Coronary artery (tissue), 2 donors: ENCODE data around the gene RPGR.

Source experiments
- DNase-seq: peaks from one replicate; pipeline ENCODE4 v3.0.0-alpha.2; 2017; ENCODE audit warnings: low spot score
- H3K27ac ChIP-seq, 2 donors: fragments of 200-600 bp; sonication (generic); one replicate each; pipeline ENCODE4 v1.5.1; 2016 to 2019
- H3K4me3 ChIP-seq: fragments of 200-600 bp; sonication (generic); 2 replicates; pipeline ENCODE4 v1.5.1; 2016; ENCODE audit warnings: mild to moderate bottlenecking, moderate library complexity
- CTCF ChIP-seq: fragments of 200-600 bp; sonication (generic); IDR thresholded peaks from one replicate; pipeline ENCODE4 v1.5.1; 2019; ENCODE audit warnings: antibody characterized with exemption

The RPGR gene

GRCh38 chrX:38271154-38271716, 56.1 kb downstream of the RPGR start:
- no peak for TF ChIP-seq CTCF
- no peak overlapping the region for H3K4me3 ChIP-seq
- DNase-seq: no peak
- H3K27ac ChIP-seq: no peak overlapping the region

GRCh38 chrX:38268011-38268410, 59.3 kb downstream of the RPGR start:
- DNase-seq: no peak
- no peak overlapping the region for H3K4me3 ChIP-seq
- no peak overlapping the region for H3K27ac ChIP-seq
- no peak for TF ChIP-seq CTCF

GRCh38 chrX:38262715-38263620, 64.3 kb downstream of the RPGR start:
- Histone ChIP-seq H3K27ac (peak overlapping the region in 1 of 2 donors; percentile 16), H3K4me3 (no peak overlapping the region)
- DNase-seq: no peak
- no peak for TF ChIP-seq CTCF

GRCh38 chrX:38260231-38260630, 67.1 kb downstream of the RPGR start:
- no peak overlapping the region for H3K27ac ChIP-seq
- no peak overlapping the region for H3K4me3 ChIP-seq
- no peak for DNase-seq
- no peak for TF ChIP-seq CTCF

GRCh38 chrX:38256019-38256418, 71.3 kb downstream of the RPGR start:
- Histone ChIP-seq H3K4me3 (no peak overlapping the region), H3K27ac (no peak overlapping the region)
- DNase-seq: no peak
- no peak for TF ChIP-seq CTCF

GRCh38 chrX:38249965-38250364, 77.3 kb downstream of the RPGR start:
- TF ChIP-seq CTCF: no peak
- Histone ChIP-seq H3K27ac (no peak overlapping the region), H3K4me3 (no peak overlapping the region)
- DNase-seq: no peak

GRCh38 chrX:38247051-38247450, 80.3 kb downstream of the RPGR start:
- Histone ChIP-seq H3K4me3 (no peak overlapping the region), H3K27ac (no peak overlapping the region)
- no peak for TF ChIP-seq CTCF
- no peak for DNase-seq
